ENCODE results near the gene SLC22A5. TPM values are rescaled to one million over a fixed set of nuclear protein-coding genes. Genes with fewer than 3 reads are reported as not detected.

SLC22A5 gene
- polyA plus RNA-seq, 2 of the 4 experiments (the other 2 are of a cell fraction) = 27.4 to 35.3 TPM

- no peak for TF ChIP-seq REST (IDR thresholded peaks at IDR 0.05)
- TF ChIP-seq CBX8 (IDR thresholded peaks at IDR 0.05) = no peak
- TF ChIP-seq MAZ (IDR thresholded peaks at IDR 0.05; ENCODE audit: borderline replicate concordance, low read depth, low read length) = no peak
These were observed 43.8 kb upstream of the SLC22A5 start (continued) for GRCh38 chr5:132325691-132326090.

- Histone ChIP-seq H3K9me3 (no peaks in the 10 kb centered on the region), H3K4me3 (no peak overlapping the region), H3K27ac (no peak overlapping the region), H3K4me2 (no peak overlapping the region), H3K4me1 (peaks cover 9% of the 10 kb centered on the region; the same call in 2 of the 3 replicates)
- POLR2A ChIA-PET = no interaction called here
- DNase-seq (ENCODE audit: low read depth in 1 of 2, low spot score in 1 of 2) = no peak
- CTCF ChIA-PET = interaction anchor here (1.4 to 3.3 kb wide), 4 partner anchors 14 to 89 kb away, joined by 3 to 13 read pairs (median 9); no protein-coding TSS in a partner anchor
- FAIRE-seq = no peak
- ATAC-seq = no peak
- WGBS (ENCODE audit: missing lambda C conversion rate) = 76% methylated on average over 2 of the region's 2 CpGs
- TF ChIP-seq REST (IDR thresholded peaks at IDR 0.05) (no peak), CTCF (IDR thresholded peaks at IDR 0.05) (no peak), TP53 (CRISPR knock-in tag; IDR thresholded peaks at IDR 0.05) (no peak), SMC3 (IDR thresholded peaks at IDR 0.05) (no peak), RNF2 (IDR thresholded peaks at IDR 0.05; ENCODE audit: borderline replicate concordance, low read depth) (no peak), EHF (CRISPR knock-in tag; IDR thresholded peaks at IDR 0.05) (no peak), ATOH8 (CRISPR knock-in tag; IDR thresholded peaks at IDR 0.05; ENCODE audit: low read depth) (no peak), CBX2 (IDR thresholded peaks at IDR 0.05; ENCODE audit: borderline replicate concordance, low read depth) (no peak), CBX8 (IDR thresholded peaks at IDR 0.05) (no peak), POLR2AphosphoS2 (conservative IDR thresholded peaks at IDR 0.05; ENCODE audit: low read length) (no peak), RAD21 (conservative IDR thresholded peaks at IDR 0.05 in 1 of 2, IDR thresholded peaks at IDR 0.05 in 1 of 2) (no peak), EHMT2 (IDR thresholded peaks at IDR 0.05; ENCODE audit: low read depth) (no peak), HEYL (CRISPR knock-in tag; IDR thresholded peaks at IDR 0.05) (no peak), JUNB (IDR thresholded peaks at IDR 0.05) (no peak), CHD2 (IDR thresholded peaks at IDR 0.05; ENCODE audit: low read length, partially characterized antibody) (no peak), ZC3H11A (IDR thresholded peaks at IDR 0.05) (no peak), RCOR1 (IDR thresholded peaks at IDR 0.05; ENCODE audit: low read depth, low read length) (no peak)
These were observed 42.1 kb upstream of the SLC22A5 start for GRCh38 chr5:132327252-132327955.
